ENCODE data around the gene PHACTR1. TPM values are rescaled to one million over a fixed set of nuclear protein-coding genes. Genes with fewer than 3 reads are reported as not detected.

PHACTR1 gene
- total RNA-seq, 1 experiment from 2014 or later, result 0.05 TPM

- ChIA-PET POLR2A (no interaction called here), CTCF (no interaction called here)
- Histone ChIP-seq H3K9me3 (ENCODE audit: control insufficient read depth, insufficient read depth, low read depth, low read length) (no peaks in the 10 kb centered on the region), H3K27ac (ENCODE audit: low read length) (no peak overlapping the region), H3K27me3 (ENCODE audit: control insufficient read depth, insufficient read depth, low read length) (no peaks in the 10 kb centered on the region), H3K36me3 (ENCODE audit: control insufficient read depth, insufficient read depth, low read length) (no peaks in the 10 kb centered on the region), H3K4me1 (ENCODE audit: control insufficient read depth, insufficient read depth, low read length) (no peaks in the 10 kb centered on the region), H3K4me3 (ENCODE audit: low read depth in 2 of 2, low read length in 2 of 2) (no peak overlapping the region)
- TF ChIP-seq CTCF (IDR thresholded peaks at IDR 0.05) (no peak), POLR2AphosphoS5 (IDR thresholded peaks at IDR 0.05; ENCODE audit: low read depth, low read length) (no peak), SIN3A (IDR thresholded peaks at IDR 0.05; ENCODE audit: borderline replicate concordance, insufficient read depth, low read depth, low read length) (no peak), REST (IDR thresholded peaks at IDR 0.05; ENCODE audit: insufficient read depth in 1 of 2, low read depth in 2 of 2, low read length in 1 of 2) (no peak), TCF7L2 (IDR thresholded peaks at IDR 0.05; ENCODE audit: low read depth, low read length) (no peak)
- intact Hi-C loops (cut with micrococcal nuclease; ENCODE audit: unreplicated experiment) (no loop called here), in situ Hi-C loops (cut with HindIII; ENCODE audit: low pct_unique_long_range_greater_than_20kb, low sequenced_read_pairs) (no loop called here)
- DNase-seq (ENCODE audit: low read depth, low spot score) (no peak), ATAC-seq (no peak)
- BruUV-seq (replicated peaks), result no TSS peak
Measured at GRCh38 chr6:13101409-13101808, 384.8 kb downstream of the PHACTR1 start.

- no peak for TF ChIP-seq POLR2AphosphoS5 (IDR thresholded peaks at IDR 0.05; ENCODE audit: low read depth, low read length)
- no peak for TF ChIP-seq SIN3A (IDR thresholded peaks at IDR 0.05; ENCODE audit: borderline replicate concordance, insufficient read depth, low read depth, low read length)
- no peak for TF ChIP-seq CTCF (IDR thresholded peaks at IDR 0.05)
- TF ChIP-seq REST (IDR thresholded peaks at IDR 0.05; ENCODE audit: insufficient read depth in 1 of 2, low read depth in 2 of 2, low read length in 1 of 2), result no peak
- no peak for TF ChIP-seq TCF7L2 (IDR thresholded peaks at IDR 0.05; ENCODE audit: low read depth, low read length)
- Histone ChIP-seq H3K36me3 (ENCODE audit: control insufficient read depth, insufficient read depth, low read length) (no peaks in the 10 kb centered on the region), H3K4me1 (ENCODE audit: control insufficient read depth, insufficient read depth, low read length) (no peaks in the 10 kb centered on the region), H3K4me3 (ENCODE audit: low read depth in 2 of 2, low read length in 2 of 2) (no peak overlapping the region), H3K27me3 (ENCODE audit: control insufficient read depth, insufficient read depth, low read length) (no peaks in the 10 kb centered on the region), H3K27ac (ENCODE audit: low read length) (no peak overlapping the region), H3K9me3 (ENCODE audit: control insufficient read depth, insufficient read depth, low read depth, low read length) (no peaks in the 10 kb centered on the region)
- intact Hi-C loops (cut with micrococcal nuclease; ENCODE audit: unreplicated experiment) (no loop called here), in situ Hi-C loops (cut with HindIII; ENCODE audit: low pct_unique_long_range_greater_than_20kb, low sequenced_read_pairs) (no loop called here)
- POLR2A ChIA-PET, result no interaction called here
- DNase-seq (ENCODE audit: low read depth, low spot score) (no peak), ATAC-seq (no peak)
- no TSS peak for BruUV-seq (replicated peaks)
- CTCF ChIA-PET, result no interaction called here
Measured at GRCh38 chr6:13101985-13102384, 385.4 kb downstream of the PHACTR1 start.
